Breast epithelium (tissue), 4 donors: ENCODE measurements around the gene POU2F3. TPM values are rescaled to one million over a fixed set of nuclear protein-coding genes. Genes with fewer than 3 reads are reported as not detected.

Source experiments
- DNase-seq, 2 donors: peaks; one replicate each; pipeline ENCODE4 v3.0.0-alpha.2; 2019; ENCODE audit warnings: low spot score in 2 of 2
- H3K27ac ChIP-seq, 2 donors: fragments of 200-600 bp; sonication (generic) in 1 of 2; one replicate each; pipeline ENCODE4 v1.5.1; 2016 to 2019; ENCODE audit warnings: mild to moderate bottlenecking in 1 of 2
- H3K27me3 ChIP-seq, 2 donors: fragments of 200-600 bp; sonication (generic) in 1 of 2; one replicate each; pipeline versions ENCODE4 v1.5.1 to v1.6.0; 2017 to 2019; ENCODE audit warnings: control low read depth in 1 of 2, mild to moderate bottlenecking in 1 of 2
- H3K36me3 ChIP-seq: fragments of 200-600 bp; one replicate; pipeline ENCODE4 v1.5.1; 2019
- H3K4me1 ChIP-seq, 2 donors: fragments of 200-600 bp; sonication (generic); one replicate each; pipeline ENCODE4 v1.5.1; 2016 to 2019; ENCODE audit warnings: control low read depth in 1 of 2
- H3K4me3 ChIP-seq, 3 donors: fragments of 200-600 bp; sonication (generic); 1 replicate in 2 of 3; 2 replicates in 1 of 3; pipeline ENCODE4 v1.5.1; 2016 to 2019; ENCODE audit warnings: mild to moderate bottlenecking in 3 of 3, moderate library complexity in 2 of 3
- H3K9me3 ChIP-seq, 2 donors: fragments of 200-600 bp; sonication (generic) in 1 of 2; one replicate each; pipeline ENCODE4 v1.5.1; 2016 to 2019; ENCODE audit warnings: control low read depth in 1 of 2
- CTCF ChIP-seq, 3 donors: fragments of 450-650 bp; IDR thresholded peaks; one replicate each; pipeline ENCODE4 v1.5.1; 2016 to 2017; ENCODE audit warnings: antibody characterized with exemption in 3 of 3, mild to moderate bottlenecking in 3 of 3, moderate library complexity in 3 of 3
- POLR2A ChIP-seq: fragments of 450-650 bp; IDR thresholded peaks from one replicate; pipeline ENCODE4 v1.6.1; 2016; ENCODE audit warnings: antibody characterized with exemption, mild to moderate bottlenecking, moderate library complexity
- POLR2AphosphoS5 ChIP-seq, 3 donors: sonication (generic); formaldehyde crosslinking; IDR thresholded peaks; one replicate each; pipeline ENCODE4 v1.6.1; 2017; ENCODE audit warnings: antibody characterized with exemption in 3 of 3
- intact Hi-C: fragments of 100-400 bp; cut with DNase I; formaldehyde crosslinking; loops from one replicate; pipeline ENCODE4 v1.15.1; 2023; ENCODE audit warnings: low total_unique reads
- total RNA-seq, 3 donors: library from RNA; depleted of rRNA; stranded (reverse); fragments of >200 nt; gene quantifications; one replicate each; pipeline ENCODE4 v1.1.0, GENCODE V29; 2016

The POU2F3 gene
- total RNA-seq, 3 donors from 2014 or later, result 3.9 to 7.0 TPM; not detected in 1

- Histone ChIP-seq H3K9me3 (no peaks in the 10 kb centered on the region), H3K4me3 (no peak overlapping the region), H3K4me1 (no peaks in the 10 kb centered on the region), H3K27me3 (no peaks in the 10 kb centered on the region), H3K27ac (no peak overlapping the region), H3K36me3 (no peaks in the 10 kb centered on the region)
- DNase-seq, result no peak
- intact Hi-C loops, result no loop called here
- TF ChIP-seq POLR2A (no peak), POLR2AphosphoS5 (IDR thresholded peaks at IDR 0.05) (no peak), CTCF (IDR thresholded peaks at IDR 0.05) (no peak)
Observed at GRCh38 chr11:120205596-120206161, 34.3 kb upstream of the POU2F3 start.

- no peak for DNase-seq
- TF ChIP-seq POLR2AphosphoS5 (IDR thresholded peaks at IDR 0.05), result no peak
- no peak for TF ChIP-seq POLR2A
- TF ChIP-seq CTCF (IDR thresholded peaks at IDR 0.05), result no peak
- intact Hi-C loops, result no loop called here
- H3K27me3 ChIP-seq, result no peaks in the 10 kb centered on the region
- no peaks in the 10 kb centered on the region for H3K9me3 ChIP-seq
- H3K4me3 ChIP-seq, result no peak overlapping the region
- H3K27ac ChIP-seq, result peak overlapping the region; percentile 19 to 81
- no peaks in the 10 kb centered on the region for H3K36me3 ChIP-seq
- H3K4me1 ChIP-seq, result no peaks in the 10 kb centered on the region
Observed at GRCh38 chr11:120207512-120207911, 32.4 kb upstream of the POU2F3 start.

- Histone ChIP-seq H3K9me3 (no peaks in the 10 kb centered on the region), H3K36me3 (no peaks in the 10 kb centered on the region), H3K27ac (peak overlapping the region; percentile 19 to 81), H3K4me3 (no peak overlapping the region), H3K4me1 (no peaks in the 10 kb centered on the region), H3K27me3 (no peaks in the 10 kb centered on the region)
- no peak for DNase-seq
- intact Hi-C loops, result no loop called here
- no peak for TF ChIP-seq CTCF (IDR thresholded peaks at IDR 0.05)
- no peak for TF ChIP-seq POLR2AphosphoS5 (IDR thresholded peaks at IDR 0.05)
- no peak for TF ChIP-seq POLR2A
Observed at GRCh38 chr11:120208001-120208441, 31.9 kb upstream of the POU2F3 start.

GRCh38 chr11:120208777-120209176, 31.2 kb upstream of the POU2F3 start:
- Histone ChIP-seq H3K27me3 (no peaks in the 10 kb centered on the region), H3K9me3 (no peaks in the 10 kb centered on the region), H3K4me3 (no peak overlapping the region), H3K36me3 (no peaks in the 10 kb centered on the region), H3K27ac (peak overlapping the region; percentile 75 to 81), H3K4me1 (no peaks in the 10 kb centered on the region)
- no peak for DNase-seq
- intact Hi-C loops, result no loop called here
- TF ChIP-seq POLR2A, result no peak
- TF ChIP-seq CTCF (IDR thresholded peaks at IDR 0.05), result no peak
- TF ChIP-seq POLR2AphosphoS5 (IDR thresholded peaks at IDR 0.05), result peak in 1 of 3 donors; percentile 32

GRCh38 chr11:120209746-120210625, 30.0 kb upstream of the POU2F3 start:
- intact Hi-C loops, result no loop called here
- no peak for DNase-seq
- peak overlapping the region; percentile 75 to 81 for H3K27ac ChIP-seq
- TF ChIP-seq POLR2AphosphoS5 (IDR thresholded peaks at IDR 0.05) (no peak), POLR2A (no peak), CTCF (IDR thresholded peaks at IDR 0.05) (no peak)
- peak overlapping the region; percentile 63 to 75 (median 75) for H3K4me3 ChIP-seq
- no peaks in the 10 kb centered on the region for H3K4me1 ChIP-seq
- H3K27me3 ChIP-seq, result no peaks in the 10 kb centered on the region
- no peaks in the 10 kb centered on the region for H3K9me3 ChIP-seq
- no peaks in the 10 kb centered on the region for H3K36me3 ChIP-seq
